Skeletal muscle cell (primary cell): ENCODE results near the gene HORMAD2.
A peak's percentile ranks its signal among the peaks of the same experiment; 100 is the strongest.
"Not testable (repeated sequence)": the region's sequence is repeated elsewhere in the genome, so short reads cannot be mapped to it uniquely, and the experiment has no call there.

ENCODE experiments used
- DNase-seq: peaks from one replicate; pipeline ENCODE4 v3.0.0-alpha.2; 2010; ENCODE audit warnings: low read depth
- H3K4me3 ChIP-seq: 2 replicates; pipeline ENCODE4 v1.5.1; 2011; ENCODE audit warnings: low read depth, mild to moderate bottlenecking, control low read depth, low read length, moderate library complexity

Gene HORMAD2

DNA sequence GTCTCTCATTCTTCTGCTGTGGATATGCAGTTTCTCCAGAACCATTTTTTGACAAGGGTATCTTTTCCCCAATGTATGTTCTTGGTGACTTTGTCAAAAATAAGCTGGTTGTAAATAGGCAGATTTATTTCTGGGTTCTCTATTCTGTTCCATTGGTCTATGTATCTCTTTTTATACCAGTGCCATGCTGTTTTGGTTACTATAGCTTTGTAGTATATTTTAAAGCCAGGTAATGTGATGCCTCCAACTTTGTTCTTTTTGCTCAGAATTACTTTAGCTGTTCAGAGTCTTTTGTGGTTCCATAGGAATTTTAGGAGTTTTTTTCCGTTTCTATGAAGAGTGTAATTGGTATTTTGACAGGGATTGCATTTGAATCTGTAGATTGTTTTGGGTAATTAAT lies 12.4 kb downstream of the HORMAD2 start:
- no peak overlapping the region for H3K4me3 ChIP-seq
- DNase-seq, result no peak

DNA sequence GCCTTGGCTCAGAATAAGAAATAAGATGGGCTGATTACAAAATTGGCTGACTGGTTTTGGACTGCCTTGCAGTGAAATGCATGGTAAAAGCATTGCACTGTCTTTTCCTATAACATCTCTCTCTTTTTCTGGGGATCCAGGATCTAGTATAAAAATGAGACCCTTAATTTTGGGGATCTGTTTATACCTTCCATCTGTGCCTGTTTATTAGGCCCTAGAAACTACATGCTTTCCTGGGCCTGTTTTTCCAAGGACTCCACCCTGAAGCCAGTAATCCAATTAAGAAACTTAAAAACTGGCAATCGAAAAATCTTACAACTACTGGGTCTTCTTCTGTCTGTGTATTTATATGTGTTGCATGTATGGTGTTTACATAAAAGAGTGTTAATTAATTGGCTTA lies 14.5 kb downstream of the HORMAD2 start:
- H3K4me3 ChIP-seq, result no peak overlapping the region
- DNase-seq, result no peak

DNA sequence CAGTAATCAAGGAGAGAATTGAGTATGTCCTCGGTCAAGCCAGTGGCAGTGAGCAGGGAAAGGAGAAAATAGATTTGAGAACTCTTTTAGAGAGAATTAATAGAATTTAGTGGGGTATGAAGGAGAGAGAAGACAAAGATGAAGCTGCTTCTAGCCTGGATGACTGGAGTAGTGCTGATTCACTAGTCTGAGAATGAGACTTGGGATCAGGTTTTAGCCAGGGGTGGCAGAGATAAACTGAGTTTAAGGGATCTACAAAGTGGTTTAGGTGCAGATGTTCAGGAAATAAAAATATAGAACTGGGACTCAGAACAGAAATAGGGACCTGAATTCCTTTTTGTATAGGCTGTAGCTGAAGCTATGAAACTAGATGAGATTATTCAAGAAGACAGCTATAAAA lies 17.6 kb downstream of the HORMAD2 start:
- DNase-seq, result no peak
- no peak overlapping the region for H3K4me3 ChIP-seq

DNA sequence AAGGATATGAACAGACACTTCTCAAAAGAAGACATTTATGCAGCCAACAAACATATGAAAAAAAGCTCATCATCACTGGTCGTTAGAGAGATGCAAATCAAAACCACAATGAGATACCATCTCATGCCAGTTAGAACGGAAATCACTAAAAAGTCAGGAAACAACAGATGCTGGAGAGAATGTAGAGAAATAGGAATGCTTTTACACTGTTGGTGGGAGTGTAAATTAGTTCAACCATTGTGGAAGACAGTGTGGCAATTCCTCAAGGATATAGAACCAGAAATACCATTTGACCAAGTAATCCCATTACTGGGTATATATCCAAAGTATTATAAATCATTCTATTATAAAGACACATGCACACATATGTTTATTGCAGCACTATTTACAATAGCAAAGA lies 20.5 kb downstream of the HORMAD2 start:
- DNase-seq, H3K4me3 ChIP-seq: not testable (repeated sequence)

DNA sequence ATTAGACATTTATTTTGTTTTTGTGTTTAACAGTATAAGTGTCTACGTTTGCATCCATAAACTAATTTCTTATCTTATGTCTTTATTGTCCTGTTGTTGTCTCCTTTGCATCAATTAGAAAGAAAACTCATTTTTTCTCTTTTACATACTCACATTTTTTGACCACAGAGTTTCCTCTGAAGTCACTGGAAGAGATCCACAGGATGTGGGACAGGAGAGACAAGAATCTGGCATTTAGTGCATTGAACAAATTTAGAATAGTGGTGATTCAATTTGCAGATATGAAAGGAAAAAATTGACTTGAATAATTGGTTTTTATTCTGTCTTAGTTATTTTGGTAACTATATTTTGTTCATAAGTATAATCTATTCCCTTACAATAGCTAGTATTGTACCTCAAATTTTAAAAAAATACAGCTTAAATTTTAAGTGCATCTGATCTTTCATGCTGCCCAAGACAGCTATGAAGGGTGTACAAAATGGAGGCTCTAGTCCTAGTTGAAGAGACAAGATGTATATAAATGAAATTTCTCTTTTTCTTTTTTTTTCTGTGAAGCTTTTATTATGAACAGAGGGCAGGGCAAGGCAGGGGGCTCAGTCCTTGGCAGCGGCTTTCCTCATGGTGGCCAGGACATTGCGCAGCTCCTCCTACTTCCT lies 24.4 kb downstream of the HORMAD2 start:
- no peak for DNase-seq
- no peak overlapping the region for H3K4me3 ChIP-seq

DNA sequence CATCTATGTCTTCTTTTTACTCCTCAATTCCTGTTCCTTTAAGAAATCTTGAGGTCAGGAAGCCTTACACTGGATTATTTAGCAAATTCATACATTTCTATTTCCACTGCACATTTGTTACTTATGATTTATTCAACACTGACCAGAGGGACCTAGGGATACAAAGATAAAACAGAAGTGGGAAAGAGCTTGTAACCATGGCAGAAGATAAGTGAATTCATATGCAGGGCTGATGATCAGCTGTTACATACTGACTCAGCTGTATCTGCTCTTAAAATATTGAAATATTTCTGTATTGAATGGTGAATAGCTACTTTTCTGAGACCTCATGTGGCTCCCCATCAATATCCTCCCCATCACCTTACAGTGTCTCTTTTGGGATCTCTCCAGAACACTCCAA lies 25.2 kb downstream of the HORMAD2 start:
- H3K4me3 ChIP-seq, result no peak overlapping the region
- no peak for DNase-seq

DNA sequence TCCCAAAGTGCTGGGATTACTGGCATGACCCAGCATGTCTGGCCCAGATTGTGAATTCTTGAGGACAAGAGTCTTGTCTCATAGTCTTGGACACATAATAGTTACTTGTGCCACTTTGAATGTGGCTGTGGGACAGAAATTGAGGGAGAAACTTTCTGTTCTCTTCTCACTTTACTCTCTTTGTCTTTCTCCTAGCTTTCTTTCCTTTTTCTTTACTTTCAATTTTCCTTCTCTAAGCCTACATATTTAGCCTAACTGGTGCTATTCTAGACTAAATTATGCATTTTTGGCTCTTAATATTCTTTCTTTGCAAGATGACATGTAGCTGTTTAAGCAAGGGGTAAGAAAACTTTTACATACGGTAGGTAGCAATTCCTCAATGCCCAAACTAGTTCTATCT lies 33.2 kb downstream of the HORMAD2 start:
- H3K4me3 ChIP-seq, result no peak overlapping the region
- no peak for DNase-seq

DNA sequence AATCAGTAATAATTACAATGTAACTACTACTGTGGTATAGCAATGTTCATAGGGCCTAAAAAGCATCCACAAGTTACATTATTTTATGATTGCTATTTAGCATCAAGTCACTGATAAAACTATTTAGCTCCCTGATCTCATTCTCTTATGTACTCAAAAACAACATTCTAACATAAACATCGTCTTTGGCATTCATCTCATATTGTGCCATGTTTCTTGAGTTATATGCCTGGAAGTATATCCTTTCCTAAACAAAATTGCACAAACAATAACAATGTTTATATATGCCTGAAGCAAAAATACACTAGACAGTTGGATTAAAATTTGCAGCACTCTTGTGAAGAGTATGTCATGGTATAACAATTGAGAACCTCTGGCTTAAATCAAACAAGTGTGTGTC lies 34.1 kb downstream of the HORMAD2 start:
- H3K4me3 ChIP-seq, result no peak overlapping the region
- DNase-seq, result no peak

DNA sequence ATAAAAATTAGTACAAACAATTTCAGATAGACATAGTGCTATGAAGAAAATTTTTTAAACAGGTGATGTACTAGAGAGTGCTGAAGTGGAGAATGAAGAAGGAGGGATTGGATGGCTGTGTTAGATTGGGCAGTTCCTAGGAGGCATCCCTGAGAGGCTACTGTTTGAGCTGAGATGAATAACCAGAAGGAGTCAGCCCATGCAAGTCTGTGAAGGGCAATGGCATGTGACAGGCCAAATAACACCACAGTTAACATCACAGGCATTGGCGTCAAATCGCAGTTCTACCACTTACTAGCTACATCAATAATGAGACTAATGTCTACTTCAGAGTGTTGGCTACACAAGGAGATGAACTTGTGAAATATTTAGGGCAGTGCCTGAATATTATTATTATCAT lies 35.4 kb downstream of the HORMAD2 start:
- no peak for DNase-seq

DNA sequence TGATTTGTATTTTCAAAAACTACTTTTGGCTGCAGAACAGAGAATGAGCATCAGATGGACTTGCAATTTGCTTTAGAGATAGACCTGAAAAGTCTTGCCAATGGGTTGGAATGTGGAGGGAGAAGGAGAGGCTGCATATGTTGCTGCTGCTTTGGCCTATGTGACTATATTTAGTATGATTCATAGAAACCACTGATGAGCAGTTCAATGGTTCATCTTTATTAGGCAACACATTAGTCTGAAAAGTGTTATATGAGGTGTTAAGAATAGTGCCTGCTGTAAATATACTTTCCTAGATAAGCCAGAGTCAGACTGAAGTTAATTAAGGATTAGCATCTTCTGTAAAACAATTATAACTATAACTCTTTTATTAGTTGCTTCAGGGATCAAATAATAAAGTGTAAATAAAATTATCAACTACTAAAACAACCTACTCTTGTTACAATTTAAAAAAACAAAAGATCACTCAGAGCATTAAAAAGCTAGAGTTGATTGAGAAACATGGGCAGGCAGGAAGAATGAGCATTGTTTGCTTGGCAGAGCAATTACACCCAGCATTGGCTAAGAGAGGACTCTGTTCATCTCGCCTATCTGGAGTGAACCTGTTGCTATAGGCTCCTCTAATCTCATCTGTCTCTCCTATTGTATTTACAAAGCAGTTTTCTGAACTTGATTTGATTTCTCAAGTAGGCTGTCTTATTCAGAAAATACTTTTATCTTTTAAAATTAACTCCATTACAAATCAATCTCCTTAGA lies 36.3 kb downstream of the HORMAD2 start:
- no peak overlapping the region for H3K4me3 ChIP-seq
- DNase-seq, result peak; percentile 38

More for the DNA sequence above, 35.4 kb downstream of the HORMAD2 start:
- no peak overlapping the region for H3K4me3 ChIP-seq

DNA sequence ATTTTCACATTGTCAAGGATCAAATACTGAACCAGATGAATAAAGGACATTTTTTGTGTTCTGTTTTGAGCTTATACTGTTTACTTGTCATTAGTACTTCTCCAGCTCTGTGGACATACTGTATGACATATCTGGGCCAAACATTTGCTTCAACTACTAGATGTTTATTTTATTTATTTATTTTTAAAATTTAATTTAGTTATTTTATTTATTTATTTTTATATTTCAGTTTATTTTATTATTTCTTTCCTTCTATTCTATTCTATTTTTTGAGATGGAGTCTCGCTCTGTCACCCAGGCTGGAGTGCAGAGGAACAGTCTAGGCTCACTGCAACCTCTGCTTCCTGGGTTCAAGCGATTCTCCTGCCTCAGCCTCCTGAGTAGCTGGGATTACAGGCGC lies 37.0 kb downstream of the HORMAD2 start:
- no peak overlapping the region for H3K4me3 ChIP-seq
- no peak for DNase-seq

DNA sequence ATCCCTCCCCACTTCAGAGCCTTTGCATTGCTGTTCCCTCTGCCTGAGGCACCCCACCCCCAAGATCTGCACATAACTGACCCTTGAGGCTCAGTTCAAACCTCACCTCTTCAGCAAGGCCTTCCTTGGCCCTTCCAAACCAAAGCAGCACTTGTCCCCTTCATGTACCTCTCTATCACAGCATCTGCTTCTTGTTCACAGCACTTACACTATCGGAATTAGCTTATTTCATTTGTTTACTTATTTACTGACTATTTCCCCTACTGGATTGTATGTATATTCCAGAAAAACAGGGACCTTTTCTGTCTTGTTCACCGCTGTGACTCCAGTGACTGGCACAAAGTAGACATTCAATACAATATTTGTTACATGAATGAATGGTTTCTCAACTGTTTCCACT lies 38.0 kb downstream of the HORMAD2 start:
- no peak overlapping the region for H3K4me3 ChIP-seq
- no peak for DNase-seq

DNA sequence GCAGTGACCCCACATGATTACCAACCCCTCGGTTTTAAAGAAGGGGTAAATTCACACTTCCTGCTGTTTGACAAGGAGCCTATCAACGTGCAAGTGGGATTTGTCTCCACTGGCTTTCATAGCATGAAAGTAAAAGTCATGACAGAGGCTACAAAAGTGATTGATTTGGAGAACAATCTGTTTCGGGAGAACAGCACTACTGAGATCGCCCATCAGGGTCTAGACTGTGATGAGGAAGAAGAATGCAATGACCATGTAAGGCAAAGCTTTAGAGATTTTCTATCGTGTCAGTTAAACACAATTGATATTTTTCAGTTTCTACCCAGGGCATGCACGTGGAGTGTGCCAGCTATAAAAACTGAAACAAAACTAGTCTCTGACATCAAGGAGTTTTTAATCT lies 41.7 kb downstream of the HORMAD2 start:
- no peak overlapping the region for H3K4me3 ChIP-seq
- no peak for DNase-seq

DNA sequence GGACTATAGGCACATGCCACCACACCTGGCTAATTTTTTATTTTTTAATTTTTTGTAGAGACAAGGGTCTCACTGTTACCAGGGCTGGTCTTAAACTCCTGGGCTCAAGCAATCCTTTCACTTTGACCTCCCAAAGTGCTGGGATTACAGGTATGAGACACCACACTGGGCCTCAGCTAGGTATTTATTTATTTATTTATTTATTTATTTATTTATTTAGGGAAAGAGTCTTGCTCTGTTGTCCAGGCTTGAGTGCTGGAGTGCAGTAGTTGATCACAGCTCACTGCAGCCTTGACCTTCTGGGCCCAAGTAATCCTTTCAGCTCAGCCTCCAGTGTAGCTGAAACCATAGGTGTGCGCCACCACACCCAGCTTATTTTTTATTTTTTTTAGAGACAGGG lies 43.2 kb downstream of the HORMAD2 start:
- DNase-seq, result no peak
- no peak overlapping the region for H3K4me3 ChIP-seq

DNA sequence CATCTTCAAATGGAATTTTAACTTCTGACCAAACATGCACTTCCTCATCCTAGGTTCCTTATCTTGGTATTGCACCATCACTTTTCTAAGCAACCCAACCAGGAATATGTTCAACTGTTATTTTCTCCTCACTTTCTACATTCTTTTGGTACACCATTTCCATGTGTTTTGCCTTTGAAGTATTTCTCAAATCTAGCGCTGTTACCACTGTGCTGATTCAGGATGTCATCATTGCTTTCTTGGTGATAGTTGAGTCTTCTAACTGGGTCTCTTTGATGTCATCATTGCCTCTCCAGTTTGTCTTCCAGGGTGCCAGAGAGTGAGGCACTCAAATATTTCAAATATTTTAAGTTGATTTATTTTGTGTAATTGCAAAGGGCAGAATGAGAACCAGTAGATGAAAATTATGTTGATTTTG lies 47.5 kb downstream of the HORMAD2 start:
- no peak overlapping the region for H3K4me3 ChIP-seq
- no peak for DNase-seq

DNA sequence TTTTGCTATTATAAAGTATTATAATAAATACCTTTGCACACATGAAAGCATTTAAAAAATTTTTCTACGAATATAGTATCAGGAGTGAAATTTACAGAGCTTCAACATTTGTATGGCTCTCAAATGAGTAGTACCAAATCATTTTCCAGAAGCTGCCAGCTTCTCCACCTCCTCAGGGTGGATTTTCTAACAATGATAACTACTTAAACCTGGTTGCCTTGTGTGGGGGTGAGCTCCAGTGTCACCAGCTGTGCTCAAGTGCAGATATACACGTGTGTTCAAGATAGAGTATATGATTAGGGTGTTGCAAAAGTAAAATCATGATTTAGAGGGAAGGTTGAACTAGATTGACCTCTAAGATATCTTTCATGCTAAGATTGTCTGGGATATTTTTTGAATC lies 48.2 kb downstream of the HORMAD2 start:
- H3K4me3 ChIP-seq, result no peak overlapping the region
- no peak for DNase-seq

DNA sequence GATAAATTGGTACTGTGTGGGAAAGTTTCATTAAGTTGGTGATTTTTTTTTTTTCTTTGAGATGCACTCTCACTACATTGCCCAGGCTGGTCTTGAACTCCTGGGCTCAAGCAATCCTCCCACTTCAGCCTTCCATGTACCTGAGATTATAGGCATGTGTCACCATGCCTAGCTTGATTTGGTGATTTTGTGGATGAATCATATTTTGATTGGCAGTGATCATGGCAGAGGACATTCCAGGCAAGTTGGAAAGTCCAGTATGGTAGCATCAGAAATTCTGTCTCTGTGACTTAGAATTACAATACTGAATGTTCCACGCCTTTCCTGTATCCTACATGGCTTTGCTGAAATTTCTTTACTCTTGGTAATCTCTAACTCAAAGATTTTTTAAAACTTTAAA lies 49.4 kb downstream of the HORMAD2 start:
- no peak for DNase-seq
- no peak overlapping the region for H3K4me3 ChIP-seq

DNA sequence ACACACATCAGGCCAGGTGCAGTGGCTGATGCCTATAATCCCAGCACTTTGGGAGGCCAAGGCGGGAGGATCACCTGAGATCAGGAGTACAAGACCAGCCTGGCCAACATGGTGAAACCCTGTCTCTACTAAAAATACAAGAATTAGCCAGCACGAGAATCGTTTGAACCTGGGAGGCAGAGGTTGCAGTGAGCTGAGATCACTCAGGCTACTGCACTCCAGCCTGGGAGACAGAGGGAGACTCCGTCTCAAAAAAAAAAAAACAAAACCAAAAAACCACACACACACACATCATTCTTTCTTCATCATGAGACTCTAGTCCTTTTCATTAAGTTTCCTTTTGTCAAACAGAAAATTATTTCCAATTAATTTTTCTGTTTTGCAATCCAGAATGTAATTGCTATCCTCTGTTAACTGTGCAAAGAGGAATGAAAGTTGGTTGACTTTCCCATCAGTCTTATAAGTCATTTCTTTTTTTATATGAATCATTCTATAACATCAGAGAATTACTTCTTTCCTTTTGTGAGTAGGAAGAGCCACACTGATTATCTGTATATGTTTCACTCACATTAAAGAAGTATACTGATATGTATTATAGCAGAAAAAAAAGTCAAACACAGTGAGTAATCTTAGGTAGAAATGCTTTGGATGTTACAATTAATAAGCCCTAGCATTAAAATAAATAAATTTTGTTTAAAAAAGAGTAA lies 52.2 kb downstream of the HORMAD2 start:
- H3K4me3 ChIP-seq, result no peak overlapping the region
- DNase-seq, result no peak

DNA sequence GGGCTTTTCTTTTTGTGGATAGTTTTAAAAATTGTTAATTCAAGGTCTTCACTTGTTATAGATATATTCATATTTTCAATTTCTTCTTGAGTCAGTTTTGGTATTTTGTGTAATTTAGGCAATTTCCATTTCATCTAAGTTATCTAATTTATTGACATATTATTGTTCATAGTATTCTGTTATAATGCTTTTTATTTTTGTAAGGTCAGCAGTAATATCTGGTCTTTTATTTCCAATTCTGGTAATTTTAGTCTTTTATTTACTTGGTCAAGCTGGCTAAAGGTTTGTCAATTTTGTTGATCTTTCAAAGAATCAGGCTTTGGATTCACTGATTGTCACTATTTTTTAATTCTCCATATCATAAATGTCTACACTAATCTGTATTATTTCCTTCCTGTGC lies 60.1 kb downstream of the HORMAD2 start:
- H3K4me3 ChIP-seq, result no peak overlapping the region
- no peak for DNase-seq

DNA sequence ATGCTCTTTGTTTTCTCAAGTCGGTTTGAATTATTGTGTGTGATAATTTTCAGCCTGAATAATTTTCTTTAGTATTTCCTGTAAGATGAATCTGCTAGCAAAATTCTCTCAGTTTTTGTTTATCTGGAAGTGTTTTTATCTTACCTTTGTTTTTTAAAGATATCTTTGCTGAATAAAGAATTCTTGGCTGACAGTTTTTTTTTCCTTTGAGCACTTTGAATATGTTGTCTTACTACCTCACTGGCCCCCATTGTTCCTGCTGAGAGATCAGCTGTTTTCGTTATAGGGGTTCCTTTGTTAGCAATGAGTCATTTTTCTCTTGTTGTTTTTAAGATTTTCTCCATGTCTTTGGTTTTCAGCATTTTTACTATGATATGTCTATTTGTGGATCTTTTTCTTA lies 63.0 kb downstream of the HORMAD2 start:
- DNase-seq, result no peak
- H3K4me3 ChIP-seq, result no peak overlapping the region

DNA sequence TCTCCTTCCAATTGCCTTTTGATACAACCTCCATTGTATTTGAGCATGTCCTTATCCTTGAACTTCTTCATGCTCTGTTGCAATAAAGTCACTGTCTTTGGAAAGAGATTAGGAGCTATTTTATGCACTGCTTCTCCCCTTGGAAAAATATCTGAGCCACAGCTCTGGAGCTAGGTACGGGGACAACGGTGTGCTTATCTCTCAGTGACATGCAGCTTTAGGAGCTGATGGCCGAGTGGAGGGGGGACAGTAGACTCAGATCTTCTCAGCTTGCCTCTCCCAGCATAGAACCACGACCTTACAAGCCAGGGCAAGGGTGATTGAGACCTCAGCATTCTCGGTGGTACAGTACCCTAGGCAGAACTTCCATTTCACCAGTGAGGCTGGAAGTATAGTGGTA lies 64.1 kb downstream of the HORMAD2 start:
- no peak for DNase-seq
- H3K4me3 ChIP-seq, result no peak overlapping the region
